GM12873 (cell line): ENCODE data around the gene ANKIB1.

Source experiments
- CTCF ChIP-seq: IDR thresholded peaks from 2 replicates; pipeline ENCODE4 v1.5.1; 2012; ENCODE audit warnings: low read depth, mild to moderate bottlenecking, moderate library complexity, low read length, control low read depth; ENCODE audit not compliant: insufficient read depth; ENCODE audit errors: missing control alignments

ANKIB1 gene, protein sequence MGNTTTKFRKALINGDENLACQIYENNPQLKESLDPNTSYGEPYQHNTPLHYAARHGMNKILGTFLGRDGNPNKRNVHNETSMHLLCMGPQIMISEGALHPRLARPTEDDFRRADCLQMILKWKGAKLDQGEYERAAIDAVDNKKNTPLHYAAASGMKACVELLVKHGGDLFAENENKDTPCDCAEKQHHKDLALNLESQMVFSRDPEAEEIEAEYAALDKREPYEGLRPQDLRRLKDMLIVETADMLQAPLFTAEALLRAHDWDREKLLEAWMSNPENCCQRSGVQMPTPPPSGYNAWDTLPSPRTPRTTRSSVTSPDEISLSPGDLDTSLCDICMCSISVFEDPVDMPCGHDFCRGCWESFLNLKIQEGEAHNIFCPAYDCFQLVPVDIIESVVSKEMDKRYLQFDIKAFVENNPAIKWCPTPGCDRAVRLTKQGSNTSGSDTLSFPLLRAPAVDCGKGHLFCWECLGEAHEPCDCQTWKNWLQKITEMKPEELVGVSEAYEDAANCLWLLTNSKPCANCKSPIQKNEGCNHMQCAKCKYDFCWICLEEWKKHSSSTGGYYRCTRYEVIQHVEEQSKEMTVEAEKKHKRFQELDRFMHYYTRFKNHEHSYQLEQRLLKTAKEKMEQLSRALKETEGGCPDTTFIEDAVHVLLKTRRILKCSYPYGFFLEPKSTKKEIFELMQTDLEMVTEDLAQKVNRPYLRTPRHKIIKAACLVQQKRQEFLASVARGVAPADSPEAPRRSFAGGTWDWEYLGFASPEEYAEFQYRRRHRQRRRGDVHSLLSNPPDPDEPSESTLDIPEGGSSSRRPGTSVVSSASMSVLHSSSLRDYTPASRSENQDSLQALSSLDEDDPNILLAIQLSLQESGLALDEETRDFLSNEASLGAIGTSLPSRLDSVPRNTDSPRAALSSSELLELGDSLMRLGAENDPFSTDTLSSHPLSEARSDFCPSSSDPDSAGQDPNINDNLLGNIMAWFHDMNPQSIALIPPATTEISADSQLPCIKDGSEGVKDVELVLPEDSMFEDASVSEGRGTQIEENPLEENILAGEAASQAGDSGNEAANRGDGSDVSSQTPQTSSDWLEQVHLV

GRCh38 chr7:92245487-92246359, at the start of gene ANKIB1, which contains the start of gene KRIT1:
ANKIB1 (plus strand) TSS chr7:92245974; CDS start chr7:92294979, 49,005 bp downstream.
KRIT1 (minus strand) TSS chr7:92245914; CDS start chr7:92242135, 3,779 bp downstream.
- TF ChIP-seq CTCF = peak; percentile 20

DNA sequence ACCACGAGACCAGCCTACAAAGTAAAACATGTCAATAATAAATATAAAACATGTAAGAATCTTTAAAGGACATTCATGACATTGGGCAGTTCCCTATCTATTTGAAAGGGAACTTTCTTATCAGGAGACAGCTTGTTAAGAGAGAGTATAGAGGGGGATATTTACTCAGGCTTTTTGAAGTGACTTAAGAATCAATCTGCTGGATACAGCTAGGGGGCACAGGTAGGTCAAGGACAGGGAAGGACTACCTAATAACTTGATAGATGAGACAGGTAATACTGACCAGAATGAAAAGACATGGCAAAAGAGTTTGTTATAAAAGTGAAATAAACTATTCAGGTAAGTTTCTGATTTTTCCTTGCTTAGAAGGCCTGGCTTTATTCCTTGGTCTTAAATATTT, 45.0 kb upstream of the ANKIB1 start:
- no peak for TF ChIP-seq CTCF

DNA sequence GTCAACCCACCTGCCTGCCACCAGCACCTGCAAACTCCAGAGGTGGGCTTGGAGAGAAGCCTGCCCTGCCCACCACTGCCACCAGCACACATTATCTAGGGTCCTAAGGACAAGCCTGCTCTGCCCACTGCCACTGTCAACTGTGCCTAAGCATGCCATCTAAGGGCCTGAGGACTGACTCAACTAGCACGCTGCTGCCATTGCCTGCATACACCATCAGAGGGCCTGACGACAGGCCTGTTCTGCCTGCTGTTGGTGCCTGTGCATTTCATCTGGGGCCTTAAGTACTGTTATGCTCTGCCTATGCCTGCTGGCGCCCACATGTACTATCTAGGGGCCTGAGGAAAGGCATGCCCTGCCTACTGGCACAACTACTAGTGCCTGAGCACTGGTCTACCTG, 39.8 kb upstream of the ANKIB1 start:
- no peak for TF ChIP-seq CTCF

DNA sequence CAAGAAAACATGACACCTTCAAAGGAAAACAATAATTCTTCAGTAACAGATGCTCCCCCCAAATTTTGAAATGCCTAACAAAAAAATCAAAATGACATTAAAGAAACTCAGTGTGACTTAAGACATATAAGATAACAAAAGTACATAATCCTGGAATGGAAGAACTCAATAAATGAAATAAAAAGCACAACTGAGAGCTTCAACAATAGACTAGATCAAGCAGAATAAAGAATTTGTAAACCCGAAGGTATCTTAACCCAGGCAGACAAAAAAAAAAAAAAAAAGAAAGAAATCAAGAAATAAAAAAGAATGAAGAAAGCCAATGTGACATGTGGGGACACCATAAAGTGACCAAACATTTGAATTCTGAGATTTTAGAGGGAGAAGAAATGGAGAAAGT, 39.1 kb upstream of the ANKIB1 start:
- no peak for TF ChIP-seq CTCF

DNA sequence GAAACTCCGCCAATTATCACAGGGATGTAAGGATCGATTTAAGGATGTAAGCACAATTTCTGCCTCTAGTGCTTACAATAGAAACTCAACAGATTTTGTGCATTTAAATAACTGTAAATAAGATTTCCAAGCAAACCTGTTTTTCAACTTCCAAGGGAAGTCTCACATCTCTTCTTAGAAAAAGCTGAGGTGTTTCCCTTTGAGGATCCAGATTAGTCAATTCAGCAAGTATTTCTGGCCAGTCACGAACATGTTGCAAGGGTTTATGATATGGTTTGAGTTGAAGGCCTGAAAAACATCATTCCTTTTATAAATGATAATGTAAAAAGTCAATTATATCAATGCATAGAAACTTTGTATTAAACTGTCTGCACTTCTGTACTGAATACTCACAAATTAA, 24.0 kb upstream of the ANKIB1 start:
- no peak for TF ChIP-seq CTCF

DNA sequence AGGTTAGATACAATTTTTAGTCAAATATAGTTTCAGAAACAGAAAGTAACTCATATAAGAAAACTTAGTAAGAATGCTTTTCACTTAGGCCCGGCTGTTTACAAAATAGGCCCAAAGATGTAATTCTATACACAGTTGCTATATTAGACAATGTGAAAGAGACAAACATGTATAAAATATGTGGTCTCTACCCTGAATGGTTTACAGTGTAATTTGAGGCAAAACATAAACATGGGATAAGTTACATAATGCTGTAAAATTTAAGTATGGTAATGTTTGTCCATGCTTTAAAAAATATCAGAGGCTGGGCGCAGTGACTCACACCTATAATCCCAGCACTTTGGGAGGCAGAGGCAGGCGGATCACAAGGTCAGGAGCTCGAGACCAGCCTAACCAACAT, 18.8 kb upstream of the ANKIB1 start:
- no peak for TF ChIP-seq CTCF

DNA sequence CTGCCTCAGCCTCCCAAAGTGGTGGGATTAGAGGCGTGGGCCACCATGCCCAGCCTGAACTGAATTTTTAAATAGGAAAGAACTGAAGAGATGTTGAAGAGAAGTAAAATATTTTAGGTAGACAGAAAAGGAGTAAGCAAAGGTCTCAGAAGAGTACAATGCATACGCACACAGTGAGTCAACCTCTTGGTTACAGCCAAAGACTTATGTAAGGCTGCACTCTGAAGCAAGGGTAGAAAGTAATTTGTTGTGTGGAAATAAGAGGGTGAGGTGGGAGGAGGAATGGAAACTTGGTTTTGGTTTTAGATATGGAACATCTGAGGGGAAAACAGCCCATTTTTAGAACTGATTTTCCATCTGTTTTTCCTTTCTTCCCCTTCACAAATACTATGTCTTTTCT, 17.7 kb upstream of the ANKIB1 start:
- no peak for TF ChIP-seq CTCF
